ENCODE data around the gene PHF21B.

- no peak for TF ChIP-seq REST (tag by site-specific recombination; IDR thresholded peaks at IDR 0.05)
- no peak for TF ChIP-seq ZNF138 (tag by site-specific recombination; IDR thresholded peaks at IDR 0.05; ENCODE audit: borderline replicate concordance)
- no peak for TF ChIP-seq ZNF23 (tag by site-specific recombination; IDR thresholded peaks at IDR 0.05; ENCODE audit: borderline replicate concordance)
- no peak for TF ChIP-seq CTCF (tag by site-specific recombination; IDR thresholded peaks at IDR 0.05)
These were observed 38.0 kb downstream of the PHF21B start for GRCh38 chr22:44971651-44972362.

All from HEK293 (cell line).